Sciatic nerve (tissue), 2 donors: Measurements from ENCODE around the gene NCCRP1. TPM values are rescaled to one million over a fixed set of nuclear protein-coding genes. Genes with fewer than 3 reads are reported as not detected.

ENCODE experiments used
- ATAC-seq: fragments of 200-7000 bp; cut with Tn5 transposase; one replicate; pipeline ENCODE4 v1.9.1; 2020; ENCODE audit warnings: mild to moderate bottlenecking, moderate library complexity
- DNase-seq: peaks from one replicate; pipeline ENCODE4 v3.0.0-alpha.2; 2020; ENCODE audit warnings: low spot score
- intact Hi-C: fragments of 100-400 bp; cut with DNase I; formaldehyde crosslinking; loops from one replicate; pipeline ENCODE4 v1.14.2; 2022
- total RNA-seq: library from RNA; stranded (reverse); fragmentation: NEBNext Ultra II Directional; extraction: Animal tissue kit (Norgen Biotek cat#: 25700); gene quantifications from one replicate; pipeline ENCODE4 v1.2.1, GENCODE V29; 2021
- donor health status: DM: no; HTN: no; CAD: no.
- donor health status: DM: no; HTN: no; CAD: no.

Gene NCCRP1
- total RNA-seq, 1 donor from 2014 or later = not detected

DNA sequence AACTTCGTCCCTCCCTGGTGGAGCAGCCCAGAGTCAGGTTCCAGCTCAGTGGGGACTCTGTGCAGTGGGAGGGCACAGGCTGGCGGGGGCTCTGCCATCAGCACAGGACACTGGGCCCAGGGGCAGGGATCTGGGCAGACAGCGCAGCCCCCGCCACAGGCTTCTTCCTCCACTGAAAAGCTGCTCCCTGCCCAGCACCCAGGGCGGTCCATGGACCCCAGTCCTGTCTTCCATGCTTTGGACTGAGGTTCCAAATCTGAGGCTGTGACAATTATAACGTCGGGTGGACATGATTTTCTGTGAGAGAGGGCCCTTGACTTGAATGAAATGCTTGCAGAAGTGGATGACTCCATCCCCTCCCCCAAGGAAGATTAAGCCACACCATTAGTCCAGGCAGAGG is 21.2 kb upstream of the NCCRP1 start:
- ATAC-seq = no peak
- DNase-seq = no peak
- intact Hi-C loops = no loop called here

DNA sequence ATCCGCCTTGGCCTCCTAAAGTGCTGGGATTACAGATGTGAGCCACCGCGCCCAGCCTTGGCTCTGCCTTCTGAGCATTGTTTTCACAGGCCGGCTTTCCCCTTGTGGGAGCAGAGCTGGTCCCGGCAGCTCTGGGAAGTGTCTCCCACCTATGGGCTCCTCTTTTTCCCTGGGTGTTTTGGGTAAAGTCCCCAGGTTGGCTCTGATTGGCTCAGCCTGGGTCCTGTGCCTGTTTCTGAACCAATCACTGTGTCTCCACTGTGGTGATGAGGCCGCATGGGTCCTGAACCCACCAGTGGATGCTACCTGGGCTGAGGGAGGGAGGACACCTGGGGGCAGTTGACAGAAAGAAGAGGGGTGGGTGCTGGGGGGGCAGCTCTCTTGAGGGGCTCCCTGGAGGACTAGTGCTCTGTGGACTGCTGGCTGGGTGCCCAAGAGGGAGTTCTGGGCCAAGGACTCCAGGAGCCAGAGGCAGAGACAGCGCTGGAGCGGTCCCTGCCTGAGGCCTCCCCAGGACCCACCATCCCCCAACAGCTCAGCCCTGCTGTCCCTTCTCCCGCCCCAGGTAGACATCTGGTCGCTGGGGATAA is 19.6 kb upstream of the NCCRP1 start:
- DNase-seq (no peak), ATAC-seq (no peak)
- intact Hi-C loops = no loop called here

DNA sequence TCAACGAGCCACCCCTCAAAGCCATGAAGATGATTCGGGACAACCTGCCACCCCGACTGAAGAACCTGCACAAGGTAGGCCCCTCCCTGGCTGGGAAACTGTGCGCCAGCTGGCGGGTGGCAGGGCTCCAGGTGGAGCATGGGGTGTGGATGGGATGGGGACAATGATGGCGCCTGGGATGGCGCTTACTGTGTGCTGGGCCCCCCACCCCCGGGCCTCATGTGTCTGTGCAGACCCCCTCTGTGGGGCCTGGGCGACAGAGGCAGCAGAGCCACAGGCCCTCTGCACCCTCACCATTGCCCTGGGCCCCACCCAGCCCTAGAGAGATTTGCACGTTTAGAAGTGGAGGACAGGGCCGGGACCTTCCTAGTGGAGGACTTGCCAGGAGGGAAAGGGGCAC is 19.0 kb upstream of the NCCRP1 start:
- DNase-seq (no peak), ATAC-seq (no peak)
- intact Hi-C loops = no loop called here

DNA sequence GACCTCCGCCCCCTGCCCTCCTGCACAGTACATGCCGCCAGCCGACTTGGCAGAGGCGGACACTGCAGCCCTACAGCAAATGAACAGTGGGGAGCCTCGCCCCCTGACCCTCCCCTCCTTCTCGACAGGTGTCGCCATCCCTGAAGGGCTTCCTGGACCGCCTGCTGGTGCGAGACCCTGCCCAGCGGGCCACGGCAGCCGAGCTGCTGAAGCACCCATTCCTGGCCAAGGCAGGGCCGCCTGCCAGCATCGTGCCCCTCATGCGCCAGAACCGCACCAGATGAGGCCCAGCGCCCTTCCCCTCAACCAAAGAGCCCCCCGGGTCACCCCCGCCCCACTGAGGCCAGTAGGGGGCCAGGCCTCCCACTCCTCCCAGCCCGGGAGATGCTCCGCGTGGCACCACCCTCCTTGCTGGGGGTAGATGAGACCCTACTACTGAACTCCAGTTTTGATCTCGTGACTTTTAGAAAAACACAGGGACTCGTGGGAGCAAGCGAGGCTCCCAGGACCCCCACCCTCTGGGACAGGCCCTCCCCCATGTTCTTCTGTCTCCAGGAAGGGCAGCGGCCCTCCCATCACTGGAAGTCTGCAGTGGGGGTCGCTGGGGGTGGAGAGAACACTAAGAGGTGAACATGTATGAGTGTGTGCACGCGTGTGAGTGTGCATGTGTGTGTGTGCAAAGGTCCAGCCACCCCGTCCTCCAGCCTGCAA is 18.3 kb upstream of the NCCRP1 start:
- intact Hi-C loops = no loop called here
- DNase-seq (no peak), ATAC-seq (no peak)

DNA sequence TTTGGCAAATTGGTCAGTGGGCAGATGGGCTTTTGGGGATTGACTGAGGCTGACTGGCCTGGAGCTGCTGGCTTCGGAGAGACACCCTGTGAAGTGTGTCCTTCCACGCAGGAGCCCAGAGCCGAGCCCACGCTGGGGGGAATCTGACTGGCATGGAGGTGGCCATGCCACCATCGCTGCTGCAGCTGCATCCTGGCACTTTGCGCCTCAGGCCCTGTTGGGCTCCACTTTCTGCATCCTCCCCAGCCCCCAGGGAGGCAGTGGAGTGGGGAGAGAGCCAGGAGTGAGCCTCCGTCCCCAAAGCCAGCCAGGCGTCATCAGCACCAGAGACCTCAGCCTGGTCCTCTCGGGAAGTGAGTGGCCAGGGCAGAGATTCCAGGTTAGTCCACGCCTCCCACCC is 17.0 kb upstream of the NCCRP1 start:
- intact Hi-C loops = loop anchor here (10.0 kb wide), 2 partner anchors 55 to 235 kb away; partner anchors contain the start of gene PAK4
- DNase-seq (no peak), ATAC-seq (no peak)

DNA sequence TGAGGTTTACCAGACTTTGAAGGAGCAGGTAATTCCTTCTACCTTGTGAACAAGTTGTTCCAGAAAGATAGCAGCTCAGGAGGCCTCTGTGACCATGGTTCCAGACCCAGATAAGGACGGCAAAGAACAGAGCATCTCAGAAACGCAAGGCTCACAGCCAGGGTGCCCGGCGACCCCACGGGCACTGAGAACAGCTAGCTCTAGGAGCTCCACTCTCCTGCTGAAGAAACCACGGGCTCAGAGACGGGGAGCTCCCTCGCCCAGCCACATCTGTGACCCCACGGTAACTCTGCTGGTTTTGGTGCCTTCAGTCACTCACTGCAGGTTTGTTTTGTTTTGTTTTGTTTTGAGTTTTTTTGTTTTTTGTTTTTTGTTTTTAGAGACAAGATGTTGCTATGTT is 16.0 kb upstream of the NCCRP1 start:
- ATAC-seq = no peak
- intact Hi-C loops = loop anchor here (10.0 kb wide), 2 partner anchors 56 to 236 kb away; partner anchors contain the start of gene PAK4
- DNase-seq = no peak

DNA sequence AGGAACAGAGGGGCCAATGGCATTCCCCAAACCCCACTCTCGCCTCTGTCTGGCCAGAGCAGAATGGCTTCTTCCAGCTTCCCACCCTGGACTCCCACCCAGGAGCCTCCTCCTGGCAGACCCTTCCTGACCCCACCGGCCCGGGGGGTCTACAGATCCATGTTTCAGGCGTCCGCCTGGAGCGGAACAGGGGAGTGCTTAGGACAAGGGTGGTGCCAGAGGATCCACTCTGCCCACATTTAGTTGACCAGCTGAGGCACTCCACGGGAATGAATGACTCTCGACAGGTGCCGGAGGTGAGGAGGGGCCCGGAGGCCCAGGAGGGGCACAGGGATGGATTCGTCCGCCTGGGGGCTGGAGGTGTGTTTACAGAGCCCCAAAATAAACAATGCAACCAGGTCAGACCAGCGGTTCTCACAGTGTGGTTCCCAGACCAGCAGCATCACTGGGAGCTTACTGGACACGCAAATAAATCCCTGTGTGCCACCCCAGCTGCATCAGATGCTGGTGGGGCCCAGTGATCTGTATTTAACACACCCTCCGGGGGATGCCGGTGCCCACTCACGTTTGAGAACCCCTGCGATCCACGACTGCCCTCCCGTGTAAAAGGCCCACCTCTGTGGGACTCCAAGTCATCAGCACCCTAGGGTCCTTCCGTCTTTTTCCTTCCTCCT is 15.1 kb upstream of the NCCRP1 start:
- intact Hi-C loops = loop anchor here (10.0 kb wide), 2 partner anchors 57 to 237 kb away; partner anchors contain the start of gene PAK4
- ATAC-seq (no peak), DNase-seq (no peak)

DNA sequence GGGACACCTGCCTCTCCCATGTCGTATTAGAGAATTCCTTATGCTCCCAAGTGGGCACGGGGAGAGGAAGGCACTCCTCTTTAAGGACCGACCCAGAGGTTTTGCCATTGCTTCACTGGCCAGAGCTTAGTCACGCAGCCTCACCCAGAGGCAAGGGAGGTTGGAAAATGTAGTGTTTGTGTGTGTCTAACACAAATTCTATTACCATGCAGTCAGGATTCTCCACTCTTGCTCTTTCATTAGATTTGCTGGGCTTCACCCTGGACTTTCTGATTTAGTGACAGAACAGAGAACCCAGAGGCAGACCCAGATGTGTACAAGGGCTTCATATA is 14.6 kb upstream of the NCCRP1 start:
- intact Hi-C loops = loop anchor here (10.0 kb wide), 2 partner anchors 57 to 237 kb away; partner anchors contain the start of gene PAK4
- DNase-seq (no peak), ATAC-seq (peak; percentile 16)

DNA sequence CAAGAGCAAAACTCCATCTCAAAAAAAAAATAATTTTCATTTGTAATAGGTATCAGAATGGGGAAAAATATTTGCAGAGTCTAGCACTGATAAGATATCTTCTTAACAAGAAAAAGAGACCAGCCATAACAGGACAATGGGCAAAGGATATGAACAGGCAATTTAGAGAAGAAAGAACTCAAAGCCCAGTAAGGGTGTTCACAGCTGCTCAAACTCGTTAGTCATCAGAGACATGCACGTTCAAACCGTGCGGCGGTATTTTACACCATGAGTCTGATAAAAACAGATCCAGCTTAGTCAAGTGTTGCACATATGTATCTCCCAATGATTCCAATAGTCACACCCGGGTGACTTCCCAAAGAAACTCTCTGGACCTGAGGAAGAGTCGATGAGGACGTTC is 13.7 kb upstream of the NCCRP1 start:
- intact Hi-C loops = loop anchor here (10.0 kb wide), 2 partner anchors 58 to 238 kb away; partner anchors contain the start of gene PAK4
- no peak for DNase-seq
- ATAC-seq = no peak

DNA sequence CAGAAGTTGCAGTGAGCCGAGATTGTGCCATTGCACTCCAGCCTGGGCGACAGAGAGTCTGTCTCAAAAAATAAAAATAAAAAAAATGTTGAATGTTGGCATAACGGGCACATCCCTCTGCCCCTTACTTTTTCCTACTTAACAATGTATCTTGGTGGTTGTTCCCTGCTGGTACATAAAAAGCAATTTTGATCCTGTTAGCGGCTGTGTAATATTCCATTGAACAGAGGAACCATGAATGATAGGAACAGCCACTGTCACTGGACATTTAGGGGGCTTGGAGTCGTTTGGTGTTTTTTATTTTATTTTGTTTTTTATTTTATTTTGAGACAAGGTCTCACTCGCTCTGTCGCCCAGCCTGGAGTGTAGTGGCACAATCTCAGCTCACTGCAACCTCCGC is 10.4 kb upstream of the NCCRP1 start:
- ATAC-seq (no peak), DNase-seq (no peak)
- intact Hi-C loops = loop anchor here (10.0 kb wide), 2 partner anchors 62 to 242 kb away; partner anchors contain the start of gene PAK4

DNA sequence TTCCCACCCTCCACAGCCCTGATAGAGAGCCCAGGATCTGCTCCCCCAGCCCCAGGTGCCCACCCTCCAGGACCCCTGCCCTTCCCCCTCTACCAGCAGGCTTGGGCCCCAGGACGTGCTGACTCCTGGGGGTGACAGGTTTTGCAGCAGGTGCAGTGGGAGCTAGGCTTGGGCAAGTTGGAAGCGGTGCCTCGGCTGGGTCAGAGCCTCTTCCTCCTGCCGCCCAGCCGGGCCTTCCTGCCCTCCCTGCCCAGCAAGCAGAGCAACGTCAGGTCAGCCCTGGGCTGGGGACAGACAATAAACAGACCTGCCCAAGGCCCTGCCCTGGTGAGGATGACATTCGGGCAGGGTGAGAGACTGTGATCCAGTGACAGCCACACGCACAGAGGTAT is 9.2 kb upstream of the NCCRP1 start:
- intact Hi-C loops = loop anchor here (10.0 kb wide), 2 partner anchors 63 to 243 kb away; partner anchors contain the start of gene PAK4
- DNase-seq (no peak), ATAC-seq (peak; percentile 22)

DNA sequence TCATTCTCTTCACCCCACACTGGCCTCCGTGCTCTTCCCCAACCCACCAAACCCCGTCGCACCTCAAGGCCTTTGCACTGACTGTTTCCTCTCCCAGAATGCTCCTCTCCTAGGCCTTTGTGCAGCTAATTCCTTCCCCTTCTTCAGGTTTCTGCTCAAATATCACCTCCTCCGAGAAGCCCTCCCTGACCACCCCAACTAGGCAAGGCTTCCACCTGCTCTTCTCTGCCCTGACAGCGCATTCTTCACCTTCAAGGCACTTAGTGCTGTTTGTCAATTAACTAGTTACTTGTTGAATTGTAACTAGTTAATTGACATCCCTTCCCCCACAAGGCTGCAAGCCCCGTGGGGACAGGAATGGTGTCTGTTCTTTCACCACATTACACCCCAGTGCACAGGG is 7.8 kb upstream of the NCCRP1 start:
- ATAC-seq = no peak
- intact Hi-C loops = loop anchor here (10.0 kb wide), 2 partner anchors 64 to 244 kb away; partner anchors contain the start of gene PAK4

DNA sequence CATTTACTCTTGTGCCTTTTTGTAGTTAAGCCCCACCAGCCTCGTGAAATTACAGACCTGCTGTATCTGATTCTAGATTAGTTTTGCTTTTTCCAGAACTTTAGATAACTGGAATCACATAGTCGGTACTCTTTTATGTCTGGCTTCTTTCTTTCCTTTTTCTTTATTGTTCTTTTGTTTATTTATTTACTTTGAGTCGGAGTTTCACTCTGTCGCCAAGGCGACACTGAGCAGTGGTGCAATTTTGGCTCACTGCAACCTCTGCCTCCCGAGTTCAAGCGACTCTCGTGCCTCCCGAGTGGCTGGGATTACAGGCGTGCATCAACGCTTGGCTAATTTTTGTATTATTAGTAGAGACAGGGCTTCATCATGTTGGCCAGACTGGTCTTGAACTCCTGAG is 6.0 kb upstream of the NCCRP1 start:
- ATAC-seq = no peak
- intact Hi-C loops = no loop called here
- no peak for DNase-seq

More for the DNA sequence above, 7.8 kb upstream of the NCCRP1 start:
- DNase-seq = no peak

DNA sequence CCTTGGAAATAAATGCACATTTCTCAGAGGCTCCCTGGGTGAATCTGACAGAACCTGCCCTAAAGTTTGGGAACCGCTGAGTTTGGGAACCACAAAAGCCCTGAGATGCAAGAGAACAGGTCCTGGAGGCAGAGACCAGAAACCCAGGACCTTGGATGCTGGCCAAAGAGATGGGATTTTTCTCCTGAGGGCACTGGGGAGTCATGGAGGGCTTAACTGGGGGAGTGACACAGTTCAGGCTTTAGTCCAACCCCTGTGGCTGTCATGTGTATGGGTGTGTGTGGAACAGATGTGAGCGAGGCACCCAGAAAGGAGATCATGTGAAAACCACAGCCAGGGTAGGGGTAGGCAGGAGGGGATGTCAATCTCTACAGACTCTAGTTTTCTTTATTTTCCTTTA is 3.9 kb upstream of the NCCRP1 start:
- intact Hi-C loops = no loop called here
- no peak for DNase-seq
- no peak for ATAC-seq

DNA sequence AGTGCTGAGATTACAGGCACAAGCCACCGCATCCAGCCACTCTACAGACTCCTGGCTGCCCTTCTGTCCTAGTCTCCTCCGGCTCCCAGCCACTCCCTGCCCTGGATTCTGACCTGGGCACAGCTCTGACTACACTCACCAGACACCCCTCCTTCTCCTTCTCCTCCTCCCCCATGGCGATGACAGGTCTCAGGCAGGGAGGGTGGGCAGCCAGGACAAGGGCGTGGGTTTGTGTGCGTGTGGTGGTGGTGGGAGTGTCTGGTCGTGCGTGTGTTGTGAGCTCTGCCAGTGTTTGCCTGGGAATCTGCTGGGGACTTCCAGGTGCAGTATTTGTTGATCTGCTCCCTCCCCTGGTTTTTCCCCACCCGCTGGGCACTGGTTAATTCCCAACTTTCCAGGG is 3.0 kb upstream of the NCCRP1 start:
- ATAC-seq = peak; percentile 62
- no peak for DNase-seq
- intact Hi-C loops = no loop called here

DNA sequence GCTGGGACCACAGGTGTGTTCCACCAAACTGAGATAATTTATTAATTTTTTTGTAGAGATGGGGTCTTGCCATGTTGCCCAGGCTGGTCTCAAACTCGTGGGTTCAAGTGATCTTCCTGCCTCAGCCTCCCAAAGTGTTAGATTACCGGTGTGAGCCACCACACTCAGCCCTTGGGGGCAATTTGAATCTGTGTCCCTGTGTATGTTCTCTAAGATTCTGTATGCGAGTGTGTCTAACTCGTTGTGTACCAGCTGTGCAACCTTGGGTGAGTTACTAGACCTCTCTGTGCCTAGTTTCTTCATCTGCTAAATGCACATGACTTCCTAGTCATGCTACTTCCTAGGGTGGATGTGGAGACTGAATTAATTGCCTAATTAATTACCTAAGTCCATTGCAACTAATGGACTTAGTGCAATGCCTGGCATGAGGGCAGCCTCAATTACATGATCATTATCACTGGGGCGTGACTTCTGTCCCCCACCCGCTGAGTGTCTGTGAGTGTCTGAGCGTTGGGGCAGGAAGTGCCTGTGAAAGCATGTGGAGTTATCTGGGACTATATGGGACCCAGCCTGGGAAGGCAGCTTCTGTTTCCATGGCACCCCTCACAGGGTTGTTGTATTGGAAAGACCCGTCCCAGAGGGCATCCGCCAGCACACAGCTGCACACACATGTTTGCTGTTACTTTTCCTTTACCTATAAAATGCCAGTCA is 1.8 kb upstream of the NCCRP1 start:
- intact Hi-C loops = no loop called here
- ATAC-seq (no peak), DNase-seq (no peak)

DNA sequence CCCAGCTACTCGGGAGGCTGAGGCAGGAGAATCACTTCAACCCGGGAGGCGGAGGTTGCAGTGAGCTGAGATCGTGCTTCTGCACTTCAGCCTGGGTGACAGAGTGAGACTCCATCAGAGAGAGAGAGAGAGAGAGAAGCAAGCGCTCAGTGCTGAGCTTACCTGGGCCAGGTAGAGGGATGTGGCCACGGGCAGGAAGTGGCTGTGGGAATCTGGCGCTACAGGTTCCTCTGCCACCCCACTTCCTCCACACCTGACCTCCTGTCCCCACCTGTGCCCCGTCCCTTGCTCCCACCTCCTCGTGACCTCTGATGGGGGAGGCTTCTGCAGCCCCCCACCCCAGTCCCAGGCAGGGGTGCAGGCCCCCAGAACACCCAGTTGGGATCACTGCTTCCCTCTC is 1.0 kb upstream of the NCCRP1 start:
- intact Hi-C loops = no loop called here
- DNase-seq = no peak
- ATAC-seq = peak; percentile 25

DNA sequence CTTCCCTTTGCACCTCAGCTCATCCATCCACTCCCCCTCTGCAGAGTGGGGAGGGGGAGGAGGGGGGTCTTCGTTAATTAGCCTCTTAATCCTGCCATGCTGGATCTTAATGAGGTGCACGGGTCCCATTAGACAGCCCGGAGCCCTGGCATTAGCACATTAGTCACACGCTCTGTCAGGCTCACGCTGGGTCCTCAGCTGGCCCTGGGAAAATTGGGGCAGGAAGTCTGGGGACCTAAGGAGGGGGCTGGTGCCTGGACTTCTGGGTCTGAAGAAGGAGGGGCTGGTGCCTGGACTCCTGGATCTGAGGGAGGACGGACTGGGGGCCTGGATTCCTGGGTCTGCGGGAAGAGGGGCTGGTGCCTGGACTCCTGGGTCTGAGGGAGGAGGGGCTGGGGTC is 444 bp upstream of the NCCRP1 start:
- intact Hi-C loops = no loop called here
- DNase-seq (no peak), ATAC-seq (no peak)

DNA sequence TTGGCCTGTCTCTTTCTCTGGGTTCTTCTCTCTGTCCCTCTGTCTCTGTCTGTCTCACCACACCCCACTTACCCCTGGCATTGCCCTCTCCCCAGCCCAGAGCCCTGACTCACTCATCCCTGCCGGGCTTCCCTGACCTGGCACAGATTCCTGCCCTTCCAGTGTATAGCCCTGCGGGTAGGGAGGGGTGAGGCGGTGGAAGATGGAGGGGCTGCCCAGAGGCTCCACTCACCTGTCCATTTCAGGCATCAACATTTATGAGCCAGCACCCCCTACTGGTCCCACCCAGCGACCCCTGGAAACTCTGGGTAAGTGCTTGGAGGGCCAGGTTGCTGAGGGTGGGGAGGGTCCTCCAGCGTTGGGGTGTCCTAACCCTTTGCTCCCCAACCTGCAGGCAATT is 1.0 kb downstream of the NCCRP1 start:
- ATAC-seq (no peak), DNase-seq (no peak)
- intact Hi-C loops = no loop called here
